ENCODE measurements around the gene SFPQ.
"Not testable (repeated sequence)": the region's sequence is repeated elsewhere in the genome, so short reads cannot be mapped to it uniquely, and the experiment has no call there.

Gene SFPQ

GRCh38 chr1:35187816-35188342 is 5.1 kb downstream of the SFPQ start:
- DNase-seq: no peak

DNA sequence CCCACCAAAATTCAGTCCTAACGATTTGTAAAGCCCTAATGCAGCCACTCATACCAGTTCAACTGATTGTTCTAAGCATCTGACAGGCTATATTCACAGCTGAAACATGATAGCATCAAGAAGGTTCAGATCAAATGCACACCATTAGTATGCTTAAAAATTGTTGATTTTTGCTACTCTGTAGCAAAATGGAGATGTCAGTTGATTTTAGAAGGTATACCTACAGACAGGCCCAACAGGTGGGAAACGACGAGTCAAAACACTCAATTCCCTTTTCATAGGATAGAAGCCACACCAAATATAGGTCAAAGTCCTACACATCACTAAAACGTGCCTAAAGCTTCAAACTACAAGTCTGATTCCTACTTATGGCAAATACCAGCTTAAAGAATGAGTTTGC is 6.7 kb downstream of the SFPQ start:
- no peak for DNase-seq

GRCh38 chr1:35185200-35185599 is 7.7 kb downstream of the SFPQ start:
- DNase-seq: no peak

DNA sequence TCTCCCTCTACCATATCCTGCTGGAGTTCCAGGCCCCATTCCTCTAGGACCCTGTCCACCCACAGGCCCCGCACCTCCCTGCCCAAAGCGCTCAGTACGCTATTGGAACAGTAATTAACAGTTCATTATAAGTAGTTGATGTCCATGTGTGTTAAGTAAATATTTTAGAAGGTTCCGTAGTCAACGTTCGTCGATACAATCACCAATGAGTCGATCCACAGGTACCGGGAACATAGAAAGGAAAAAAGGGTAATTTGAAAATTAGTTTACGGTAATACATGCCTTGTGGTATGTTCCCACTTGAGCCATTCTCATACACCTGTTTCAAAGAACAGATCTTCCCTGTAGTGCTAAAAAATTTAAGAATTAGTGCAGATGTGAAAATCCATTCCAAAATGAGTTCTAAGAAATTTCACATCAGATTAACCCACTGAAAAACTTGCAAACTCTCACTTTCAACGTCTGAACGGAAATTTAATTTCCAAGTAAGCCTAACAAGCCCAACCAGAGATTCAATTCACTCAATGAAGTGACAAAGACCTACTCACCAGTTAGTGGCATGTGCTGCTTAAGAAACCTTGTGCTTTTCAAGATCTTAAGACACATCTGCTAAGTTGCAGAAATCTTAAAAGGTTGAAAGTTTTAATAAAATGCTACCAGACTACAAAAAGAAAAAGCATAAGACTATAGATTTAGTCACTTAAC is 8.3 kb downstream of the SFPQ start:
- DNase-seq: no peak

DNA sequence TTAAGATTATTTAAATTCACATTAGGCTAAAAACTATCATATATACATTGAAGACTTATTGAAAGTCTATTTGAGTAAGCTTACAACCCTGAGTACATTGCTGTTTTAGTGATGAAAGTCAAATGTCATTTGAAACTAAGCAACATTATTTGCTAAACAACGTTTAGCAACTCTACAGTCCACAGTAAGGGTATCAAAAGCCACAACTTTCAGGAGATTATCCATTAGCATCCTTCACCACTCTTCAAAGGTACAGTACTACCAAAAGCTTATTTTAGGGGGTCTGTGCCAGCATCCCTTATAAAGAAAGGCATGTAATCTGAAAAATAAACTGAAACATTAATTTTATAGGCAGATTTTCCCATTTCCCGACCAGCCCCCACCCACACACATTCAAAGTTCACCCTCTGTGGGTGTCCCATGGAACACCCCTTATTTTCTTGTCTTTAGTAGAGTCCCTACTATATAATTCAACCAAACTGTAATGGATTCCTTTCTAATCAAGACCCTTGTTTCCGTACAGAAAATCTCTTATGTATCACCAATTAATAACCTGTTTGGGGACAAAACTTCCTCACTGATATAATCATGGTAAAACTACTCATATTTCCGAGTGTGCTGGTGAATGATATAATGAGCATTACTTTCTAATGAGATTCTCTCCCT is 11.0 kb downstream of the SFPQ start:
- DNase-seq: no peak

GRCh38 chr1:35180776-35181374 is 12.1 kb downstream of the SFPQ start:
- DNase-seq: no peak

- no peak for DNase-seq
These were observed 13.0 kb downstream of the SFPQ start for GRCh38 chr1:35179908-35180307.

- DNase-seq: no peak
These were observed 14.0 kb downstream of the SFPQ start for GRCh38 chr1:35178874-35179380.

GRCh38 chr1:35178295-35178695 is 14.7 kb downstream of the SFPQ start:
- no peak for DNase-seq

DNA sequence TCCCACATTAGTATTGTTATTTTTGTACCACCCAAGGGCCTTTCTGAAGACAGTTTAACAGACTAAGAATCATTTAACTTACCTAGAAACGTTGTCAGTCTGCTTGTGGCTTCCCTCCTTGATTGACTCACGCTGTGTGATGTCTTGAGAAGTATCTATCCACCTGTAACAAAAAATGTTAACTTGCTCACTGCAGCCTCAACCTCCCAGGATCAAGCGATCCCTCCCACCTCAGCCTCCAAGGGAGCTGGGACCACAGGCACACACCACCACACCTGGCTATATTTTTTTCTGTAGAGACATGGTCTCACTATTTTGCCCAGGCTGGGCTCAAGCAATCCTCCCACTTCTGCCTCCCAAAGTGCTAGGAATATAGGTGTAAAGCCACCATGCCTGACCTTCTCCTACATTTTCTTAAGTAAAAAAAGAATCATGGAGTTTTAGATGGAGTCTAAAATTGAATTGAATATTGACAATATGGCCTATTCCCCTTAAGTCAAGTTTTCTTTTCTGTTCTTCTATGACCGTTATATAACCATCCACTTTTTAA is 15.6 kb downstream of the SFPQ start:
- DNase-seq: no peak

GRCh38 chr1:35175602-35176001 is 17.3 kb downstream of the SFPQ start:
- DNase-seq: no peak

DNA sequence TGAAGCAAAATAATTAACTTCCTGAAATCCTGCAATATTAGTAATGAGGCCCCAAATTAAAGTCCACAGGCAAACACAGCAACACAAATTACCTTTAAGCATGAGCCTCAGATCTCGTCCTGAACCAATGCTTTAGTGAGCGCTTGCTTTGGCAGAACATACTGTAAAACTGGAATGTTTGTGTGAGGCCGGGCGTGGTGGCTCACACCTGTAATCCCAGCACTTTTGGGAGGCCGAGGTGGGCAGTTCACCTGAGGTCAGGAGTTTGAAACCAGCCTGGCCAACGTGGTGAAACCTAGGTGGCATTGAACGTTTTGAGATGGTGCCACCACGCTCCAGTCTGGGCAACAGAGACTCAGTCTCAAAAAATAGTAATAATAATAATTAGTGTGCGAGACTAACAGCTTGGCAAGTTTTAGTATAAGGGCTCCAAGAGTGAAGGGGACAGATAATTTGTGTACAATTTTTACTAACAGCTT is 17.8 kb downstream of the SFPQ start:
- no peak for DNase-seq

DNA sequence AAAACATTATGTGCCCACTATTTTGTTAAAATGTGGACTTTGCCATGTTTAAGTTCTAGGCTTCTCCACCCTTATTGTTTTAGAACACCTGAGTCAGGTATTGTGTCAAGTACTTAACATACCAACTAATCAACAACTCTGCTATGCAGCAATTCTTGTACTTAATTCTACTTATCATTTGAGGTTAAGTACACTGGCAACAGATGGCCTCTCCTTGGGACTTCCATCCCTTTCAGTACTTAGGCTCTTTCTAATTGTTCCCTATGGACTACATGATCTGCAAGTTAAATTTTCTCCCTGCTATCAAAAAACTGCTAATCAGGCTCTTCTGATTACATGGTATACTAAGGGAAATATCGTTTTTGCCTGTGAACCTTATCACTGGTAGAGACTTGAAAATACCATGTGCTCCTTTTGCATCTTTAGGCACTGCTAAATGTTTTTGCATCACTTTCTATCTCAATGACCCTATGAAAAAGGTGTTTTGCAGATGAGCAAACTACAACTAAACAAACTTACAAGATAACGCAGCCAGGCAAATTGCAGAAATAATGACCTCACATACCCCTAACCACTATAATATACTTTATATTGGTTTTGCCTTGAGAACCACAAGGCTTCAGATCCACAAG is 18.9 kb downstream of the SFPQ start:
- DNase-seq: no peak

DNA sequence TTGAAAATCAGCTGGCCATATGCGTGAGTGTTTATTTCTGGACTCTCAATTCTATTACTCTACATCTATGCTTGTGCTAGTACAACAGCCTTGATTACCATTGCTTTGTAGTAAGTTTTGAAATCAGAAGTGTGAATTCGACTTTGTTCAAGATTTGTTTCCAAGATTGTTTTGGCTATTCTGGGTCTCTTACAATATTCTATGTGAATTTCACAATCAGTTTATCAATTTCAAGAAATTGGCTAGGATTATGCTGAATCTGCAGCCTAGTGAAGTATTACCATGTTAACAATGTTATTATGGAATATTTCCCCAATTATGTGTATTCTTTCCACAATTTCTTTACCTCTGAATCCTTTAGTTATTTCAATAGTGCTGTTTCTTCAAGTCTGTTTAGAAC is 19.5 kb downstream of the SFPQ start:
- no peak for DNase-seq

- no peak for DNase-seq
These were observed 20.9 kb downstream of the SFPQ start for GRCh38 chr1:35172022-35172421.

GRCh38 chr1:35171579-35171978 is 21.4 kb downstream of the SFPQ start:
- DNase-seq: no peak

DNA sequence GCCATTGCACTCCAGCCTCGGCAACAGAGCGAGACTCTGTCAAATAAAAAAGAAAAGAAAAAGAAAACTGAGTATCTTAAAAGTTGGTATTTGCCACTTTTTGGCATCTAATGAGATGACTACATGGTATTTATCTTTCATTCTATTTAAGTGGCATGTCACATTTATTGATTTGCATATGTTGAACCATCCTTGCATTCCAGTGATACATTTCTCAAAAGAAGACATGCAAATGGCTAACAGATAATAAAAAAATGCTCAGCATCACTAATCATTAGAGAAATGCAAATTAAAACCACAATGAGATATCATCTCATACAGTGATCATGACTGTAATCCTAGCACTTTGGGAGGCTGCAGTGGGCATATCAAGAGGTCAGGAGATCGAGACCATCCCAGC is 28.1 kb downstream of the SFPQ start:
- no peak for DNase-seq

GRCh38 chr1:35151220-35151619 is 41.7 kb downstream of the SFPQ start:
- DNase-seq: no peak

- not testable (repeated sequence) for DNase-seq
These were observed 46.9 kb downstream of the SFPQ start for GRCh38 chr1:35145892-35146549.

DNA sequence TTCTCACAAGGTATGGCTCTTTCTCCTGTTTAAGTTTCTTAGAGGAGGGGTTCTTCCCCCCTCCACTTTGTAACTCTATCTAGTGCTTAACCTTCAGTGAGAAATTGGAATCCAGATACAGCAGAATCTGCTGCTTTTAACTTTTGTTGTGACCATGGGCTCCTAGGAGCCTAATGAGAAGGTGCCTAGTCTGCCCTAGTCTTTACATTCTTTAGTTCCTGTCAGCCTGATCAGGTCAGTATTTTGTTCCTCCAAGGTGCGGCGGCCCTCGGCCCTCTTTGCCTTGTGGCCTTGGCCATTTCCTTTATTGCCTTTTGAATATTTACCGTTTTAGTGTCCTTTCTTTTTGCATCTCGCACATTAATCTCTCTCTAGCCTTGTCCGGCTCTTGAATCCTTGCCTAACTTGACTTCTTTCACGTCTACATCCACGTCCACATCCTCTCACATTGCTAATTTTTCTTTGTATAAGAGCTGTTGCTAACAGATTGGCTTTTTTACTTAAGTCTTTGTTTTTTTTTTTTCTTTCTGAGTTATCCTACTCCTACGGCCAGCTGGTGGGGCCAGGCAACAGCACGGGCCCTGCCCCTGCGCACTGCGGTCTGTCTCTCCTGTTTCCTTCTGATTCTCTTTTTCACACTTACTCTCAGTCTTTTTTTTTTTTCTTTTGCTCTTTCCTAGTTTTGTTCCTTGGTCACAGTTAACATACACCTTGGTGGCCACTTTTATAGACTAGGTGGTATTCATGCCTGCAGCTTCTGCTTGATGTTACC is 49.0 kb downstream of the SFPQ start:
- no peak for DNase-seq

DNA sequence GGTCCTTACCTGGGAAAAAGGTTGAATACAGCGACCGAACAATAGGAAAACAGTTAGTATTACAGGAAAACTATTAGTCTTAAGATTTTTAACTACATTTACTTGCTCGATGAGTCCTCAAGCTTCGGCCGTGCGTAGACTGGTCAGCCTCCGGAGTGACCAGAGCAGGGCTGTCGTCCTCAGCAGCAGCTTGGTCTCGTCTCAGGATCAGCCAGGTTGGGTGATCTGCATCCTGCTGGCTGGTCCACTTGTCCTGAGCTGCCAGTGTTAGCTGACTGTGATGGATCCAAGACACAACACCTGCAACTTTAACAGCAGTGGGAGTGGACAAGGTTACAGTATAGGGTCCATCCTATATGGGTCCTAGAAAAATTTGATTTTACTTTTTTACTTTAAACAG is 50.2 kb downstream of the SFPQ start:
- not testable (repeated sequence) for DNase-seq

Data from fibroblast of skin of scalp (primary cell).